Muscle layer of duodenum (tissue), 2 donors: ENCODE results near the gene LRRC75B.
A peak's percentile ranks its signal among the peaks of the same experiment; 100 is the strongest.

Experiments
- H3K27ac ChIP-seq: one replicate; pipeline ENCODE4 v1.7.0; 2013; ENCODE audit warnings: mild to moderate bottlenecking, low read length
- H3K27me3 ChIP-seq: one replicate; pipeline ENCODE4 v1.7.0; 2013; ENCODE audit warnings: low read depth, mild to moderate bottlenecking, control low read depth, low read length
- H3K36me3 ChIP-seq, 2 donors: one replicate each; pipeline ENCODE4 v1.7.0; 2013; ENCODE audit warnings: low read length in 2 of 2, control low read depth in 1 of 2, mild to moderate bottlenecking in 1 of 2; ENCODE audit not compliant: insufficient read depth in 2 of 2, control insufficient read depth in 1 of 2
- H3K4me1 ChIP-seq, 2 donors: one replicate each; pipeline ENCODE4 v1.7.0; 2013; ENCODE audit warnings: low read length in 2 of 2, mild to moderate bottlenecking in 2 of 2, control low read depth in 1 of 2, moderate library complexity in 1 of 2; ENCODE audit not compliant: insufficient read depth in 2 of 2, control insufficient read depth in 1 of 2
- H3K4me3 ChIP-seq, 2 donors: one replicate each; pipeline ENCODE4 v1.7.0; 2013; ENCODE audit warnings: low read length in 2 of 2, low read depth in 1 of 2, mild to moderate bottlenecking in 1 of 2
- H3K9me3 ChIP-seq, 2 donors: one replicate each; pipeline ENCODE4 v1.7.0; 2013; ENCODE audit warnings: low read length in 2 of 2, control low read depth in 1 of 2, mild to moderate bottlenecking in 1 of 2; ENCODE audit not compliant: control insufficient read depth in 1 of 2
- donor health status: healthy.

The LRRC75B gene

GRCh38 chr22:24584166-24584790 lies 8.6 kb downstream of the LRRC75B start:
- Histone ChIP-seq H3K4me1 (peaks cover 9 to 17% of the 10 kb centered on the region in 2 donors), H3K4me3 (peak overlapping the region in 1 of 2 donors; percentile 13), H3K27ac (peak overlapping the region; percentile 47), H3K9me3 (no peaks in the 10 kb centered on the region), H3K27me3 (no peaks in the 10 kb centered on the region), H3K36me3 (peaks cover 0 to 36% of the 10 kb centered on the region in 2 donors)

DNA sequence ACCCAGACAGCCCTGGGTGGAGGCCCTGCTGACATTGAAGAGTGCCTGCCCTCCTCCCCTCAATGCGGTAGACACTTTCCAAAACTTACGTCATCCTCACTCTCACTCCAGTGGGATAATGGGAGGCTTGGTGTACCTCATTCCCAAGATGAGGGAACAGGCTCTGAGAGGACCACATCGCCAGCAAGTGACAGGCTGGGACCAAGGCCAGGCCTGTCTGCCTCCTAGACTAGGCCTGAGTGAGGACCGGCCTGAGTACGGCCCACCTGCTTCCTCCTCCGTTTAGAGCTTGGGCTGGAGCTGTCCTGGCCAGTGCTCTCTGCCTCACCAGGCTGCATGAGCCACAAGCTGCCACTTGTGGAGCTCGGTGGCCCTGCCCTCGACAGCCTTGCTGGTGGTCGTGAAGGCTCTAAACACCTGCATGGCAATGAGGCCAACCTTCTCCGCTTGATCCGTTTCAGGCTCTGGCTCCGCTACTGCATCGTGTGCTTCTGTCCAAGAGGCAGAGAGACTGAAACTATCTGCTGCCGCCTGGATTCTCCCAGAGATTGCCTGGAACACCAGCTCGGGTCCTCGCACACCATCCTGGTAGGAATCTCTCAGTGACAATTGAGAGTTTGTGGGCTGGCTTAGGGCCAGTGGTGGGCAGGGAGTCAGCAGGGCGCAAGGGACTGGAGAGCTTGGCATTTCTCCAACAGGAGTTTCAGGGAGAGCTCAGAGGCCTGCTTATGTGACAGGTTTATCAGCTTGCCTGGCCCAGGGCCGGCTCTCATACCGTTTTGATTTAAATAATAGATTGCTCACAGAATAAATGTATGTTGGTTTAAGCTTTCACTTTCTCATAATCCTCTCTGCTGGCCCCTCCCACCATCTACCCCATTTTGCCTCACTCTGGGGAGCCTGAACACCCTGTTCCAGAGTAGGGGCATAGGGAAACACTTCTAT lies 9.4 kb downstream of the LRRC75B start:
- Histone ChIP-seq H3K9me3 (no peaks in the 10 kb centered on the region), H3K27me3 (no peaks in the 10 kb centered on the region), H3K36me3 (peaks cover 2 to 29% of the 10 kb centered on the region in 2 donors), H3K4me1 (peaks cover 12 to 14% of the 10 kb centered on the region in 2 donors), H3K4me3 (peak overlapping the region; percentile 13 to 31), H3K27ac (peak overlapping the region; percentile 47)

DNA sequence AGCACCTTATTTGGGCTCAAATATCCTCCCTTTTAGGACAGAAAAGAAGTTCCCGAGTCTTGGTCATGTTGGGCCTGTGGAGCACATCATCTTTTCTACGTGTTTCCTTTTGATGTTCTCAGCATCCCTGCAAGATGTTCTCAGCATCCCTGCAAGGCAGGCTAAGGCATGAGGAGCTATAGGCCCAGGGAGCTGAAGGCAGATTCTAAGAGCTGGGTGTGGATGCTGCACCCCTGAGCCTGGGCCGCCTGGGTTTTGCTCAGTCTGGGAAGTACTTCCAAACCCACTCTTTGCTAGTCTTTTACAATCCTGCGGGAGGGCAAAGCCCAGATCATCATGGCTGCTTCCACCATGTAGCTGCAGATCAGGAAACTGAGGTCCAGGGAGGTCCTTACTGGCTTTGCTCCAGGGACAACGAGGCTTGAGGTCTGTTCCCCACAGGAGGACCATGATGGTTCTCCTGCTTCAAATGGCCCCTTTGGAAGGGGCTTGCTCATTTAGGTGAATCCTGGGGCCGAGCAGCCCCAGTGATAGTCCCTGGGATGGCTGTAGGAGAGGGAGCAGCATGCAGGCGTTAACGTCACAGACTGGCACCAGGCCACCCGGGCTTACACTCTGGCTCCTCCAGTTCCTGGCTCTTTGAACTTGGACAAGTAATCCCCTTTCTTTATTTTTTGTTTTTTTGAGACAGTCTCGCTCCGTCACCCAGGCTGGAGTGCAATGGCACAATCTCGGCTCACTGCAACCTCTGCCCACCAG lies 10.6 kb downstream of the LRRC75B start:
- Histone ChIP-seq H3K4me1 (peaks cover 14% of the 10 kb centered on the region in 2 donors), H3K27me3 (no peaks in the 10 kb centered on the region), H3K27ac (no peak overlapping the region), H3K36me3 (peaks cover 5 to 20% of the 10 kb centered on the region in 2 donors), H3K4me3 (no peak overlapping the region), H3K9me3 (no peaks in the 10 kb centered on the region)

GRCh38 chr22:24580276-24580675 lies 12.6 kb downstream of the LRRC75B start:
- Histone ChIP-seq H3K4me1 (peaks cover 14% of the 10 kb centered on the region in 2 donors), H3K36me3 (peaks cover 5 to 15% of the 10 kb centered on the region in 2 donors), H3K9me3 (no peaks in the 10 kb centered on the region), H3K4me3 (no peak overlapping the region), H3K27ac (no peak overlapping the region), H3K27me3 (no peaks in the 10 kb centered on the region)

DNA sequence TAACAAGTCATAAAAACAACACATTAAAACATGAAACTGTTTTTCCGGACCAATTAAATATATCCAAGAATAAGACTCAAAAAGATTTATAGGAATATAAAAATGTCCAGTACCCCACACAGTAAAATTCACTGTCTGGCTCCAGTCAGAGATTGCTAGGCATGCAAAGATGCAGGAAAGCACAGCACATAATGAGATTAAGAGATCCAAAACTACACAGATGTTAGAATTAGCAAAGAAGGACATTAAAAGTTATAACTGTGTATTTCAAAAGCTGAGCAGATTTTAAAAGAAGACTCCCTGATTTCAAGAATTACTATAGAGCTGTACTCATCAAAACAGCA lies 13.6 kb downstream of the LRRC75B start:
- Histone ChIP-seq H3K4me3 (no peak overlapping the region), H3K36me3 (peaks cover 10 to 22% of the 10 kb centered on the region in 2 donors), H3K27me3 (no peaks in the 10 kb centered on the region), H3K4me1 (peaks cover 12 to 13% of the 10 kb centered on the region in 2 donors), H3K9me3 (no peaks in the 10 kb centered on the region), H3K27ac (no peak overlapping the region)

GRCh38 chr22:24578355-24579257 lies 14.3 kb downstream of the LRRC75B start:
- Histone ChIP-seq H3K4me3 (no peak overlapping the region), H3K27me3 (no peaks in the 10 kb centered on the region), H3K9me3 (no peaks in the 10 kb centered on the region), H3K27ac (no peak overlapping the region), H3K36me3 (peaks cover 16 to 27% of the 10 kb centered on the region in 2 donors), H3K4me1 (peaks cover 6 to 9% of the 10 kb centered on the region in 2 donors)

DNA sequence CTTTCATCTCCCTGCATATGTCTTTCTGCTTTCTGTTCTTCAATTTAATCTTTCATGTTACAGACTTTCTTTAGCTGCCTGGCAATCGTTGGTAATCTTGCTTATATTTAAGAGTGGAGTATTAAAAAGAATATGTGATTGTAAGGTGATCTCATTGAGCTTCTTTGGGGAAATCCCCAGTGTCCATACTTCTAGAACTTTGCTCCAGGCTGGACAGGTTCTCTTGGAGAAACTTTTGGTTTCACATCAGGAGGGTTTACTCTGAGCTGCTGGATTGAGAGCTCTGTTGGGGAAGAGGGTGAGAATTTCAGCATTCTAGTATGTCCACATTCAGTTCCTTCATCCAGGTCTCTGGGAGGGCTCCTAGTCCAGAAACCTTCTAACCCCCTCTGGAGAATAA lies 16.1 kb downstream of the LRRC75B start:
- H3K27me3 ChIP-seq, result no peaks in the 10 kb centered on the region
- H3K4me3 ChIP-seq, result no peak overlapping the region
- H3K27ac ChIP-seq, result no peak overlapping the region
- H3K4me1 ChIP-seq, result peaks cover 0 to 4% of the 10 kb centered on the region in 2 donors
- H3K36me3 ChIP-seq, result peaks cover 17 to 43% of the 10 kb centered on the region in 2 donors
- no peaks in the 10 kb centered on the region for H3K9me3 ChIP-seq

- Histone ChIP-seq H3K27ac (no peak overlapping the region), H3K4me3 (no peak overlapping the region), H3K36me3 (peaks cover 22 to 65% of the 10 kb centered on the region in 2 donors), H3K4me1 (peaks cover 0 to 7% of the 10 kb centered on the region in 2 donors), H3K27me3 (no peaks in the 10 kb centered on the region), H3K9me3 (no peaks in the 10 kb centered on the region)
These were observed 21.6 kb downstream of the LRRC75B start for GRCh38 chr22:24571266-24571665.

DNA sequence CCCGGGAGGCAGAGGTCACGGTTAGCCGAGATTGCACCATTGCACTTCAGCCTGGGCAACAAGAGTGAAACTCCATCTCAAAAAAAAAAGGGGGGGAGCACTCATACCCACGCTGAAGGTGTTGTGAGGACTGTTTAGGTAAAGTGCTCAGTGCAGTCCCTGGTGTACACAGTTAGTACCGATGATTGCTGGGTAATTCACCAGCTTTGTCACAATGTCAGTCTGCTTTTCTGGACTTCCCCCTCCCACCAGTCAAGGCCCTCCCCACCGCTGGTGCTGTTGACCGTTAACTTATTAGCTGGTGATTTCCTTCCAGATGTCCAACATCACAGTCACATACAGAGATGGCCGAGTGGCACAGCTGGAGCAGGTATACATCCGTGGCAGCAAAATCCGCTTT lies 25.2 kb downstream of the LRRC75B start:
- H3K27me3 ChIP-seq, result no peaks in the 10 kb centered on the region
- peaks cover 0 to 22% of the 10 kb centered on the region in 2 donors for H3K4me1 ChIP-seq
- peaks cover 10 to 40% of the 10 kb centered on the region in 2 donors for H3K36me3 ChIP-seq
- H3K4me3 ChIP-seq, result no peak overlapping the region
- no peak overlapping the region for H3K27ac ChIP-seq
- no peaks in the 10 kb centered on the region for H3K9me3 ChIP-seq

DNA sequence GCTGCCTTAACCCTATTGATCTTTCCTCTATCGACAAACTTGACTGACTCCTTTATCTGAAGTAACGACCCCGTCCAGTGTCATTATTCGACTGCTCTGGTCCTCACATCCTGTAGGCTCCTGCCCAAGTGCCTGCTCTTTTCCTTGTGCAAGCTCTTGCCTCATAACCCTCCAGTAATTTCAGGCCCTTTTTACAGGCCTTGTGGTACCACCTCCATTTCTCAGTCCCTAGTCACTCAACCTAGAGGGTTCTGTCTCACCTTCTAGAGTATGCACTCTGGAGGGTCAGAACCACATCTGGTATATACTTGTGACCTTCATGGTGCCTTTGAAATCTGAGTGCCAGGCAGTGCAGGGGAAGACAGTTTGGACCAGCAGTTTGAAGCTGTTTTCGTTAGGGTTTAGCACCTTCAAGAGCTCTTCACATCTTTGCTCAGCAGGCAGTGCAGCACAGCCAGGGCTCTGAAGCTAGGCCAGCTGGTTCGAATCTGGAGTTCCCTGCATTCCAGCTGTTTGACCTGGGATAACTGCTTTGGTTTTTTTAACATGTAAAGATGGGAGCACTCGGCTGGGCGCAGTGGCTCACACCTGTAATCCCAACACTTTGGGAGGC lies 25.9 kb downstream of the LRRC75B start:
- H3K27ac ChIP-seq, result no peak overlapping the region
- H3K4me3 ChIP-seq, result no peak overlapping the region
- H3K27me3 ChIP-seq, result no peaks in the 10 kb centered on the region
- H3K9me3 ChIP-seq, result no peaks in the 10 kb centered on the region
- peaks cover 10 to 35% of the 10 kb centered on the region in 2 donors for H3K36me3 ChIP-seq
- H3K4me1 ChIP-seq, result peaks cover 0 to 22% of the 10 kb centered on the region in 2 donors
